HEK293T (cell line): ENCODE results near the gene HAVCR2.

Experiments
- ARNT ChIP-seq: fragments of 450-650 bp; IDR thresholded peaks from 2 replicates; pipeline ENCODE4 v1.6.1; 2017; ENCODE audit warnings: mild to moderate bottlenecking
- CTBP1 ChIP-seq: fragments of 450-650 bp; IDR thresholded peaks from 2 replicates; pipeline ENCODE4 v1.6.1; 2016; ENCODE audit warnings: borderline replicate concordance
- FOXA1 ChIP-seq: fragments of 450-650 bp; IDR thresholded peaks from 2 replicates; pipeline ENCODE4 v1.6.1; 2016; ENCODE audit warnings: mild to moderate bottlenecking
- FOXM1 ChIP-seq: fragments of 450-650 bp; IDR thresholded peaks from 2 replicates; pipeline ENCODE4 v1.6.1; 2017; ENCODE audit warnings: mild to moderate bottlenecking, borderline replicate concordance
- HDGF ChIP-seq: fragments of 450-650 bp; IDR thresholded peaks from 2 replicates; pipeline ENCODE4 v1.6.1; 2017; ENCODE audit warnings: antibody characterized with exemption, borderline replicate concordance

GRCh38 chr5:157063776-157064430 is 44.9 kb downstream of the HAVCR2 start:
- TF ChIP-seq HDGF: no peak
- no peak for TF ChIP-seq FOXA1
- TF ChIP-seq CTBP1: no peak
- no peak for TF ChIP-seq FOXM1
- TF ChIP-seq ARNT: no peak
